GM21515 (cell line): ENCODE results near the gene SPATS2.

Experiments used
- ATAC-seq: cut with Tn5 transposase; IDR thresholded peaks from one replicate; pipeline ENCODE4 v1.9.1; 2021; ENCODE audit not compliant: unreplicated experiment

SPATS2 gene

GRCh38 chr12:49461221-49461620, 94.0 kb downstream of the SPATS2 start:
- no peak for ATAC-seq

- no peak for ATAC-seq
Observed at GRCh38 chr12:49462083-49462744, 95.0 kb downstream of the SPATS2 start.

GRCh38 chr12:49465132-49465531, 97.9 kb downstream of the SPATS2 start:
- ATAC-seq = no peak

GRCh38 chr12:49470986-49471385, 103.7 kb downstream of the SPATS2 start:
- no peak for ATAC-seq

- no peak for ATAC-seq
Observed at GRCh38 chr12:49471557-49471956, 104.3 kb downstream of the SPATS2 start.

- ATAC-seq = no peak
Observed at GRCh38 chr12:49476091-49476490, 108.8 kb downstream of the SPATS2 start.

- no peak for ATAC-seq
Observed at GRCh38 chr12:49478949-49479664, 111.8 kb downstream of the SPATS2 start.

- ATAC-seq = no peak
Observed at GRCh38 chr12:49482095-49483051, 115.1 kb downstream of the SPATS2 start.

GRCh38 chr12:49483619-49484018, 116.4 kb downstream of the SPATS2 start:
- ATAC-seq = no peak

GRCh38 chr12:49487605-49488004, 120.3 kb downstream of the SPATS2 start:
- no peak for ATAC-seq

GRCh38 chr12:49489154-49489553, 121.9 kb downstream of the SPATS2 start:
- no peak for ATAC-seq

- no peak for ATAC-seq
Observed at GRCh38 chr12:49489720-49490119, 122.5 kb downstream of the SPATS2 start.

GRCh38 chr12:49491823-49492222, 124.6 kb downstream of the SPATS2 start:
- ATAC-seq = no peak

GRCh38 chr12:49493900-49494299, 126.6 kb downstream of the SPATS2 start:
- ATAC-seq = no peak

GRCh38 chr12:49496417-49497360, 129.4 kb downstream of the SPATS2 start:
- ATAC-seq = no peak

GRCh38 chr12:49501895-49502294, 134.6 kb downstream of the SPATS2 start:
- ATAC-seq = no peak

- ATAC-seq = no peak
Observed at GRCh38 chr12:49502590-49502989, 135.3 kb downstream of the SPATS2 start.

GRCh38 chr12:49503674-49504180, 136.5 kb downstream of the SPATS2 start:
- ATAC-seq = no peak

GRCh38 chr12:49505672-49506071, 138.4 kb downstream of the SPATS2 start:
- ATAC-seq = no peak

- no peak for ATAC-seq
Observed at GRCh38 chr12:49507139-49507538, 139.9 kb downstream of the SPATS2 start.
